DOHH2 (cell line): ENCODE data around the gene MDH1.

Source experiments
- H3F3A ChIP-seq: fragments of 200-600 bp; sonication (generic), shearing (Covaris generic); 2 replicates; pipeline ENCODE4 v1.6.0; 2016; ENCODE audit warnings: antibody characterized with exemption, mild to moderate bottlenecking; ENCODE audit not compliant: control insufficient read depth, insufficient read depth
- H3K27ac ChIP-seq: fragments of 200-600 bp; sonication (generic); 2 replicates; pipeline ENCODE4 v1.5.1; 2014; ENCODE audit warnings: low read depth, mild to moderate bottlenecking, low read length, moderate library complexity
- H3K27me3 ChIP-seq: fragments of 200-600 bp; sonication (generic); 2 replicates; pipeline ENCODE4 v1.6.1; 2014; ENCODE audit warnings: mild to moderate bottlenecking, low read length, mixed read lengths; ENCODE audit not compliant: control insufficient read depth
- H3K36me3 ChIP-seq: fragments of 200-600 bp; sonication (generic); 2 replicates; pipeline ENCODE4 v1.6.1; 2014; ENCODE audit warnings: mild to moderate bottlenecking, low read length, moderate library complexity, mixed read lengths; ENCODE audit not compliant: control insufficient read depth
- H3K4me1 ChIP-seq: fragments of 200-600 bp; sonication (generic); 2 replicates; pipeline ENCODE4 v1.6.1; 2014; ENCODE audit warnings: mild to moderate bottlenecking, low read length, mixed read lengths; ENCODE audit not compliant: control insufficient read depth
- H3K4me2 ChIP-seq: fragments of 200-600 bp; sonication (generic); 2 replicates; pipeline ENCODE4 v1.6.0; 2014; ENCODE audit warnings: mild to moderate bottlenecking, low read length, moderate library complexity
- H3K4me3 ChIP-seq: fragments of 200-600 bp; sonication (generic); 2 replicates; pipeline ENCODE4 v1.5.1; 2014; ENCODE audit warnings: mild to moderate bottlenecking, low read length, mixed read lengths
- H3K79me2 ChIP-seq: fragments of 200-600 bp; sonication (generic); 2 replicates; pipeline ENCODE4 v1.6.1; 2014; ENCODE audit warnings: mild to moderate bottlenecking, low read length, mixed read lengths; ENCODE audit not compliant: control insufficient read depth
- H3K9me2 ChIP-seq: fragments of 200-600 bp; sonication (generic); replicated peaks from 2 replicates; pipeline ENCODE4 v1.6.1; 2014; ENCODE audit warnings: mild to moderate bottlenecking, low read length, mixed read lengths; ENCODE audit not compliant: control insufficient read depth
- H3K9me3 ChIP-seq: fragments of 200-600 bp; sonication (generic); 2 replicates; pipeline ENCODE4 v1.6.1; 2014; ENCODE audit warnings: antibody characterized with exemption, low read length, mixed read lengths; ENCODE audit not compliant: control insufficient read depth, insufficient read depth
- H4K20me1 ChIP-seq: fragments of 200-600 bp; sonication (generic); 2 replicates; pipeline ENCODE4 v1.6.0; 2014; ENCODE audit warnings: low read depth, mild to moderate bottlenecking, antibody characterized with exemption, low read length, moderate library complexity; ENCODE audit not compliant: control insufficient read depth, insufficient read depth
- EZH2phosphoT487 ChIP-seq: fragments of 200-600 bp; sonication (generic); IDR thresholded peaks from 2 replicates; pipeline ENCODE4 v1.6.1; 2017; ENCODE audit warnings: borderline replicate concordance, mild to moderate bottlenecking, antibody characterized with exemption, low read length, moderate library complexity, mixed read lengths
- TF ChIP-seq, protein P1 (sequence below): fragments of 200-600 bp; sonication (generic); IDR thresholded peaks from one replicate; pipeline ENCODE4 v1.5.1; 2014; ENCODE audit warnings: antibody characterized with exemption, mild to moderate bottlenecking, low read depth, low read length; ENCODE audit not compliant: poor library complexity, severe bottlenecking

Gene MDH1

DNA sequence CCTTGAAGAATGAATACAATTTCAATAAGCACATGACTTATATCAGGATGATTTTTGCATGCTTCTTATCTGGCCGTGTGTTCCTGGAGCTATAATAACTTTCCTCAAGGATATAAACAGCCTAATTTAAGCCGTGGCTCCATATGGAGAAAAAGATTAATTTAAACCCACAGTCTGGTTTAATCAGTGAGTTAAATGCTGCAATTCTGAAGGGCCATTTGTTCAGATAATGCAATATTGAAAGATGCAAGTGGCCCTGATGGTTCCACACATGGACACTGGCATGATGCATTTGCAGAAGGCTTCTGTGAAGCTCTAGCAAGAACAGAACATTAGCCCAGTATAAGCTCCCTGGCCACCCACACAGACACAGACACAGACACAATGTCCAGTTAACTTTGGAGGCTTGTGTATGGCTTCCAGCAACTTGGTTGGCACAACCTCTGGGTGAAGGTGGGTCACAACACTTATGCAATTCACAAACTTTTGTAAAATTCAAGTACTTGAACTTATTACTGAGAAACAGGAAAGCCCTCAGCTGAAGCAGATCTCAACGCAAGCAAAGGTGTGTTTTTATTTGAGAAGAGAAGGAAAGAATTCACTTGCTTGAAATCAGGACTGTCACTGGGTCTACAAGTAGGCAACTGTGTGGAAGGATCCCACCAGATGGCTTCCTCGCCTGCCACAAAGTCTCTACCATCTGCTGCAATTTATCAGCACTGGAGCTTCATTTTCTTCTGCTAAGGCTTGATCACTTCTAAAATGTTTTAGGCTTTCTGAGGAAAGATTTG lies 63.3 kb downstream of the MDH1 start:
- TF ChIP-seq, protein P1, sequence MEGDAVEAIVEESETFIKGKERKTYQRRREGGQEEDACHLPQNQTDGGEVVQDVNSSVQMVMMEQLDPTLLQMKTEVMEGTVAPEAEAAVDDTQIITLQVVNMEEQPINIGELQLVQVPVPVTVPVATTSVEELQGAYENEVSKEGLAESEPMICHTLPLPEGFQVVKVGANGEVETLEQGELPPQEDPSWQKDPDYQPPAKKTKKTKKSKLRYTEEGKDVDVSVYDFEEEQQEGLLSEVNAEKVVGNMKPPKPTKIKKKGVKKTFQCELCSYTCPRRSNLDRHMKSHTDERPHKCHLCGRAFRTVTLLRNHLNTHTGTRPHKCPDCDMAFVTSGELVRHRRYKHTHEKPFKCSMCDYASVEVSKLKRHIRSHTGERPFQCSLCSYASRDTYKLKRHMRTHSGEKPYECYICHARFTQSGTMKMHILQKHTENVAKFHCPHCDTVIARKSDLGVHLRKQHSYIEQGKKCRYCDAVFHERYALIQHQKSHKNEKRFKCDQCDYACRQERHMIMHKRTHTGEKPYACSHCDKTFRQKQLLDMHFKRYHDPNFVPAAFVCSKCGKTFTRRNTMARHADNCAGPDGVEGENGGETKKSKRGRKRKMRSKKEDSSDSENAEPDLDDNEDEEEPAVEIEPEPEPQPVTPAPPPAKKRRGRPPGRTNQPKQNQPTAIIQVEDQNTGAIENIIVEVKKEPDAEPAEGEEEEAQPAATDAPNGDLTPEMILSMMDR: no peak
- no peak for TF ChIP-seq EZH2phosphoT487
- H3K36me3 ChIP-seq: no peaks in the 10 kb centered on the region

DNA sequence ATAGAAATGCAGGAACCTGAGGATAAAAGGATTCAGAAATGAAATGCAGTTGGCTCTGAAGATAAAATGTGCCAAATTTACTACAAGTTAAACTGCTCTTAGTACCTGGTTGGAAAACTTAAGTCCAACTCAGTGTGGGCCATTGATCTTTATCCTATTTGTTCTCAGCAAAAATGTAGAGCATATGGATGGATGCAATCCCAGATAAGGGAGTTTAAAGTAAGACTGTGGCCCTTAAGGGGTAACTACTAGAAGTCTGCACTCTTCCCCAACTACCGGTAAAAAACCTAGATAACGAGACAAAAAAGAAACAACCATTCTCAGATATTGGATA lies 63.9 kb downstream of the MDH1 start:
- H3F3A ChIP-seq: no peaks in the 10 kb centered on the region
- TF ChIP-seq, protein P1: no peak
- TF ChIP-seq EZH2phosphoT487: no peak
- H3K79me2 ChIP-seq: no peaks in the 10 kb centered on the region

More for the DNA sequence above, 63.3 kb downstream of the MDH1 start:
- Histone ChIP-seq H4K20me1 (no peaks in the 10 kb centered on the region), H3K4me1 (no peaks in the 10 kb centered on the region), H3K79me2 (no peaks in the 10 kb centered on the region), H3F3A (no peaks in the 10 kb centered on the region), H3K9me2 (no peaks in the 10 kb centered on the region; the same call in 1 of the 2 replicates), H3K4me3 (no peak overlapping the region), H3K4me2 (no peak overlapping the region), H3K9me3 (no peaks in the 10 kb centered on the region), H3K27ac (no peak overlapping the region), H3K27me3 (no peaks in the 10 kb centered on the region)

DNA sequence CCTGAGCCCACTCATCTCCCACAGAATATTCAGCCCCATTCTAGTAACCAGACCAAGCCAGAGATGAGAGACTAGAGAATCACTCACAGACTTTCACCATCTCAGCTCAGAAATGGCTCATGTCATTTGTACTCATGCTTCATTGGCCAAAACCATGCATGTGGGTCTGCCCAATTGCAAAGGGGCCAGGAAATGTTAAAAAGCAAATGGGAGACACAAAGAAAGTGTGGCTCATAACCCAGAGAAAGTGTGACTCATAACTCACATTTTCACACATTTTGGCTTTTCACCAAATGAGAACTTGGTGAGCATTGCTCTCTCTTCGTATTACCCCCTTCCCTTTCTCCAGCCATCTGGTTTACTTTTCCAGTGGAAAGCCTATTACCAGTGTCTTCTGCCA lies 66.2 kb downstream of the MDH1 start:
- Histone ChIP-seq H3K4me3 (no peak overlapping the region), H3K9me3 (no peaks in the 10 kb centered on the region), H4K20me1 (no peaks in the 10 kb centered on the region), H3K79me2 (no peaks in the 10 kb centered on the region), H3K4me1 (no peaks in the 10 kb centered on the region), H3K27me3 (no peaks in the 10 kb centered on the region), H3K4me2 (no peak overlapping the region), H3K27ac (no peak overlapping the region), H3K36me3 (no peaks in the 10 kb centered on the region), H3F3A (no peaks in the 10 kb centered on the region), H3K9me2 (no peaks in the 10 kb centered on the region)
- TF ChIP-seq, protein P1: no peak
- TF ChIP-seq EZH2phosphoT487: no peak

More for the DNA sequence above, 63.9 kb downstream of the MDH1 start:
- Histone ChIP-seq H3K27ac (no peak overlapping the region), H3K27me3 (no peaks in the 10 kb centered on the region), H3K4me2 (no peak overlapping the region), H3K4me1 (no peaks in the 10 kb centered on the region), H3K4me3 (no peak overlapping the region), H4K20me1 (no peaks in the 10 kb centered on the region), H3K9me2 (no peaks in the 10 kb centered on the region; the same call in 1 of the 2 replicates), H3K9me3 (no peaks in the 10 kb centered on the region), H3K36me3 (no peaks in the 10 kb centered on the region)
